ENCODE measurements around the gene PIKFYVE.

The PIKFYVE gene

GRCh38 chr2:208265801-208266552 lies at the start of gene PIKFYVE:
PIKFYVE (plus strand) TSS chr2:208266255; CDS start chr2:208271520, 5,265 bp downstream.
- H3K36me3 ChIP-seq (ENCODE audit: control insufficient read depth in 2 of 2, insufficient read depth in 1 of 2, low read length in 2 of 2): no peaks in the 10 kb centered on the region; a peak in 1 of 3 replicates
- H3K9me3 ChIP-seq (ENCODE audit: control insufficient read depth, insufficient read depth, low read depth, low read length): no peaks in the 10 kb centered on the region
- H3K4me1 ChIP-seq (ENCODE audit: control insufficient read depth, insufficient read depth, low read length): no peaks in the 10 kb centered on the region; the same call in 1 of the 2 replicates
- CTCF ChIA-PET: interaction anchor here (0.6 to 2.8 kb wide), 4 partner anchors 11 to 165 kb away, joined by 3 to 17 read pairs (median 4); partner anchors contain the start of gene IDH1
- POLR2A ChIA-PET: interaction anchor here (0.9 to 2.8 kb wide), 5 partner anchors 9 to 555 kb away, joined by 3 to 41 read pairs (median 3); partner anchors contain the start of gene IDH1
- H3K4me3 ChIP-seq (ENCODE audit: low read depth, low read length): peak within 1 kb of the TSS; percentile 82
- peak within 1 kb of the TSS; percentile 82 for H3K27ac ChIP-seq (ENCODE audit: extremely low read depth, low read depth, low read length)
- TF ChIP-seq ZNF423 (tag by site-specific recombination; IDR thresholded peaks at IDR 0.05) (peak; percentile 94), ZNF473 (tag by site-specific recombination; IDR thresholded peaks at IDR 0.05) (no peak), SP2 (tag by site-specific recombination; IDR thresholded peaks at IDR 0.05) (peak; percentile 88), ZBTB49 (tag by site-specific recombination; IDR thresholded peaks at IDR 0.05; ENCODE audit: low read depth) (no peak), ZNF157 (tag by site-specific recombination; IDR thresholded peaks at IDR 0.05) (no peak), ZBTB17 (tag by site-specific recombination; IDR thresholded peaks at IDR 0.05) (peak; percentile 99), ZIC2 (tag by site-specific recombination; IDR thresholded peaks at IDR 0.05) (peak; percentile 64), ZNF341 (tag by site-specific recombination; IDR thresholded peaks at IDR 0.05; ENCODE audit: low read depth) (0 out of 2 replicates have a peak, but pooled peaks have one; percentile 38), REPIN1 (tag by site-specific recombination; IDR thresholded peaks at IDR 0.05; ENCODE audit: low read depth) (no peak), ZNF24 (tag by site-specific recombination; IDR thresholded peaks at IDR 0.05) (peak; percentile 25; the same call in 1 of the 2 replicates), MYNN (tag by site-specific recombination; IDR thresholded peaks at IDR 0.05; ENCODE audit: borderline replicate concordance) (no peak), ZNF132 (tag by site-specific recombination; IDR thresholded peaks at IDR 0.05; ENCODE audit: borderline replicate concordance) (no peak), ZNF37A (tag by site-specific recombination; IDR thresholded peaks at IDR 0.05) (0 out of 2 replicates have a peak, but pooled peaks have one; percentile 26), KLF9 (tag by site-specific recombination; IDR thresholded peaks at IDR 0.05; ENCODE audit: low read depth) (peak; percentile 30; the same call in 1 of the 2 replicates), GLIS1 (tag by site-specific recombination; IDR thresholded peaks at IDR 0.05) (peak; percentile 85), FEZF1 (tag by site-specific recombination; IDR thresholded peaks at IDR 0.05) (peak; percentile 49; the same call in 1 of the 2 replicates), BCL11A (tag by site-specific recombination; IDR thresholded peaks at IDR 0.05; ENCODE audit: low read depth) (peak; percentile 60), ZBTB10 (tag by site-specific recombination; IDR thresholded peaks at IDR 0.05) (peak; percentile 59), ZNF146 (tag by site-specific recombination; IDR thresholded peaks at IDR 0.05) (no peak), ZNF843 (tag by site-specific recombination; IDR thresholded peaks at IDR 0.05) (peak; percentile 46; the same call in 1 of the 2 replicates), ZNF394 (tag by site-specific recombination; IDR thresholded peaks at IDR 0.05; ENCODE audit: borderline replicate concordance) (peak; percentile 46; the same call in 1 of the 2 replicates), ZNF629 (tag by site-specific recombination; IDR thresholded peaks at IDR 0.05) (peak; percentile 63), ZBTB1 (tag by site-specific recombination; IDR thresholded peaks at IDR 0.05) (peak; percentile 89), SETDB1 (IDR thresholded peaks at IDR 0.05; ENCODE audit: insufficient read length, low read length) (peak; percentile 63), ZNF626 (tag by site-specific recombination; IDR thresholded peaks at IDR 0.05) (no peak)
- TF ChIP-seq, protein P1, sequence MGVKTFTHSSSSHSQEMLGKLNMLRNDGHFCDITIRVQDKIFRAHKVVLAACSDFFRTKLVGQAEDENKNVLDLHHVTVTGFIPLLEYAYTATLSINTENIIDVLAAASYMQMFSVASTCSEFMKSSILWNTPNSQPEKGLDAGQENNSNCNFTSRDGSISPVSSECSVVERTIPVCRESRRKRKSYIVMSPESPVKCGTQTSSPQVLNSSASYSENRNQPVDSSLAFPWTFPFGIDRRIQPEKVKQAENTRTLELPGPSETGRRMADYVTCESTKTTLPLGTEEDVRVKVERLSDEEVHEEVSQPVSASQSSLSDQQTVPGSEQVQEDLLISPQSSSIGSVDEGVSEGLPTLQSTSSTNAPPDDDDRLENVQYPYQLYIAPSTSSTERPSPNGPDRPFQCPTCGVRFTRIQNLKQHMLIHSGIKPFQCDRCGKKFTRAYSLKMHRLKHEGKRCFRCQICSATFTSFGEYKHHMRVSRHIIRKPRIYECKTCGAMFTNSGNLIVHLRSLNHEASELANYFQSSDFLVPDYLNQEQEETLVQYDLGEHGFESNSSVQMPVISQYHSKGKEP (tag by site-specific recombination; IDR thresholded peaks at IDR 0.05): peak; percentile 42; the same call in 1 of the 2 replicates
- TF ChIP-seq, protein P2, sequence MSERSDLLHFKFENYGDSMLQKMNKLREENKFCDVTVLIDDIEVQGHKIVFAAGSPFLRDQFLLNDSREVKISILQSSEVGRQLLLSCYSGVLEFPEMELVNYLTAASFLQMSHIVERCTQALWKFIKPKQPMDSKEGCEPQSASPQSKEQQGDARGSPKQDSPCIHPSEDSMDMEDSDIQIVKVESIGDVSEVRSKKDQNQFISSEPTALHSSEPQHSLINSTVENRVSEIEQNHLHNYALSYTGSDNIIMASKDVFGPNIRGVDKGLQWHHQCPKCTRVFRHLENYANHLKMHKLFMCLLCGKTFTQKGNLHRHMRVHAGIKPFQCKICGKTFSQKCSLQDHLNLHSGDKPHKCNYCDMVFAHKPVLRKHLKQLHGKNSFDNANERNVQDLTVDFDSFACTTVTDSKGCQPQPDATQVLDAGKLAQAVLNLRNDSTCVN (tag by site-specific recombination; optimal IDR thresholded peaks at IDR 0.05): peak; percentile 74
- TF ChIP-seq, protein P3, sequence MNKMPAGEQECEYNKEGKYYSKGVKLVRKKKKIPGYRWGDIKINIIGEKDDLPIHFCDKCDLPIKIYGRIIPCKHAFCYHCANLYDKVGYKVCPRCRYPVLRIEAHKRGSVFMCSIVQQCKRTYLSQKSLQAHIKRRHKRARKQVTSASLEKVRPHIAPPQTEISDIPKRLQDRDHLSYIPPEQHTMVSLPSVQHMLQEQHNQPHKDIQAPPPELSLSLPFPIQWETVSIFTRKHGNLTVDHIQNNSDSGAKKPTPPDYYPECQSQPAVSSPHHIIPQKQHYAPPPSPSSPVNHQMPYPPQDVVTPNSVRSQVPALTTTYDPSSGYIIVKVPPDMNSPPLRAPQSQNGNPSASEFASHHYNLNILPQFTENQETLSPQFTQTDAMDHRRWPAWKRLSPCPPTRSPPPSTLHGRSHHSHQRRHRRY (tag by site-specific recombination; IDR thresholded peaks at IDR 0.05): no peak
